K562 (cell line): ENCODE measurements around the gene TLCD5. TPM values are rescaled to one million over a fixed set of nuclear protein-coding genes. Genes with fewer than 3 reads are reported as not detected.

ENCODE experiments used
- DMBX1 ChIP-seq: fragments of 250-450 bp; sonication (Bioruptor Pico); IDR thresholded peaks from 2 replicates; pipeline ENCODE4 v1.8.0; 2022; ENCODE audit warnings: inconsistent platforms, mild to moderate bottlenecking, moderate library complexity, borderline replicate concordance
- FOXK2 ChIP-seq, 2 experiments: fragments of 450-650 bp; IDR thresholded peaks in 1 of 2; conservative IDR thresholded peaks in 1 of 2; 2 replicates each; pipeline ENCODE4 v1.6.1; 2016; ENCODE audit warnings: low read depth in 2 of 2, mild to moderate bottlenecking in 1 of 2
- GABPA ChIP-seq: fragments of 200-800 bp; sonication (Bioruptor generic); conservative IDR thresholded peaks from 2 replicates; pipeline ENCODE4 v1.6.1; 2016; ENCODE audit warnings: low read depth, missing genetic modification characterization, missing compliant biosample characterization
- HDAC6 ChIP-seq: IDR thresholded peaks from 2 replicates; pipeline ENCODE4 v1.6.1; 2012; ENCODE audit warnings: low read depth, mild to moderate bottlenecking, control low read depth, inconsistent platforms, low read length, moderate library complexity
- HLTF ChIP-seq: fragments of 450-650 bp; IDR thresholded peaks from 2 replicates; pipeline ENCODE4 v1.6.1; 2016
- HNRNPLL ChIP-seq: fragments of 200-400 bp; formaldehyde crosslinking; IDR thresholded peaks from 2 replicates; pipeline ENCODE4 v1.6.1; 2017; ENCODE audit warnings: low read length, low read depth, mild to moderate bottlenecking; ENCODE audit not compliant: poor library complexity, severe bottlenecking
- JUN ChIP-seq, 2 experiments: sonication (generic) in 1 of 2; formaldehyde crosslinking in 1 of 2; IDR thresholded peaks; 2 replicates each; pipeline versions ENCODE4 v1.6.1 to v1.8.0; 2012 to 2022; ENCODE audit warnings: borderline replicate concordance in 2 of 2, mild to moderate bottlenecking in 2 of 2, improper control_type of control experiment in 1 of 2, low read depth in 1 of 2, low read length in 1 of 2, missing genetic modification reagents in 1 of 2
- MBD2 ChIP-seq: sonication (generic); IDR thresholded peaks from 2 replicates; pipeline ENCODE4 v1.6.1; 2016; ENCODE audit warnings: low read depth, borderline replicate concordance
- SIN3B ChIP-seq: fragments of 450-650 bp; IDR thresholded peaks from 2 replicates; pipeline ENCODE4 v1.6.1; 2017; ENCODE audit warnings: low read depth, mild to moderate bottlenecking, moderate library complexity
- STAT5A ChIP-seq: IDR thresholded peaks from 2 replicates; pipeline ENCODE4 v1.6.1; 2012; ENCODE audit warnings: low read length, inconsistent platforms, borderline replicate concordance
- TEAD4 ChIP-seq, 2 experiments: sonication (generic) in 1 of 2; formaldehyde crosslinking in 1 of 2; IDR thresholded peaks; 2 replicates each; pipeline versions ENCODE4 v1.6.1 to v1.8.0; 2012 to 2022; ENCODE audit warnings: borderline replicate concordance in 1 of 2, inconsistent platforms in 1 of 2, low read length in 1 of 2, mild to moderate bottlenecking in 1 of 2, missing genetic modification reagents in 1 of 2
- polyA plus RNA-seq, 8 experiments: library from polyadenylated mRNA; depleted of rRNA in 4 of 8; stranded (reverse) in 5 of 8; unstranded in 3 of 8; fragments of >200 nt; fragmentation: Nextera tagmentation in 2 of 8; fragmentation: Illumina TruSeq in 1 of 8; extraction: Ambion mirVana in 2 of 8; extraction: Trizol in 1 of 8; gene quantifications; 2 replicates each; pipeline versions ENCODE4 v1.2.1 to v1.2.3, GENCODE V29; 2011 to 2014; ENCODE audit warnings: inconsistent platforms in 1 of 8, missing spikeins in 1 of 8
- total RNA-seq, 7 experiments: library from RNA; depleted of rRNA in 6 of 7; stranded (reverse); fragments of >200 nt in 6 of 7; fragmentation: Illumina TruSeq in 2 of 7; extraction: Trizol in 2 of 7; gene quantifications; 2 replicates each; pipeline versions ENCODE4 v1.2.1 to v1.2.3, GENCODE V29; 2011 to 2021; ENCODE audit warnings: low replicate concordance in 1 of 7
- TF ChIP-seq, protein P1 (sequence below): sonication (generic); formaldehyde crosslinking; IDR thresholded peaks from 2 replicates; pipeline ENCODE4 v1.8.0; 2022; ENCODE audit warnings: mild to moderate bottlenecking, missing genetic modification reagents, borderline replicate concordance
- TF ChIP-seq, protein P2 (sequence below): fragments of 450-650 bp; IDR thresholded peaks from 2 replicates; pipeline ENCODE4 v1.7.1; 2018; ENCODE audit warnings: mild to moderate bottlenecking, low read depth; ENCODE audit not compliant: partially characterized antibody
- TF ChIP-seq, protein P3 (sequence below), 2 experiments: fragments of 450-650 bp; IDR thresholded peaks; 2 replicates each; pipeline ENCODE4 v1.6.1; 2016
- TF ChIP-seq, protein P4 (sequence below): sonication (generic); formaldehyde crosslinking; IDR thresholded peaks from 2 replicates; pipeline ENCODE4 v1.8.0; 2022; ENCODE audit warnings: missing genetic modification reagents, mild to moderate bottlenecking, moderate library complexity, borderline replicate concordance
- TF ChIP-seq, protein P5 (sequence below): sonication (generic); formaldehyde crosslinking; IDR thresholded peaks from 2 replicates; pipeline ENCODE4 v1.8.1; 2023; ENCODE audit warnings: mild to moderate bottlenecking, missing genetic modification reagents

The TLCD5 gene
- total and polyA plus RNA-seq, 9 of the 15 experiments (the other 6 are each of a cell fraction or from before 2014, with no cell fraction given), result 0.94 to 5.1 (median 1.6) TPM

DNA sequence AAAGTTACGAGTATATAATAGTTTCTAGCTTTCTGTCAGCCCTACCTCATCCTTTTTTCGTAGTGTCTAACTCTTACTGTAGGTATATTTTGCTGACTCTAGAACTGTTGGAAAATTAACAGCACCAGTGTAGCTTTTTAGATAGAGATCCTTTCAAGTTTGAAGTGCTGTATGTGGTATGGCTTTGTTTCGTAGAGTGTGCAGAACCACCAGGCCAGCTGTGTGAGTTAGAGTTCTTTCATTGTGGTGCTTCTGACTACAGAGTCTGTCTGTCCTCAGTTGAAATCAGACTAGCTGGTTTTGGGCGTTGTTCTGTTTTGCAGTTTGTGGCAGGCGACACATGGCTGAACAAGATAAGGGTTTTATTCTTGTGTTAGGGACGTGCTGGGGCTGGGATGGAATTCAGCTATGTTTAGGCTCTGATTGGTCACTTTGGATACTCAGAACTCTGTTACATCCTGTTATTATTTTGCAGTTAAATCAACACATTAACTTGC lies 14.3 kb downstream of the TLCD5 start (continued):
- TF ChIP-seq DMBX1 (CRISPR knock-in tag) (0 out of 2 replicates have a peak, but pooled peaks have one; percentile 26), FOXK2 (conservative IDR thresholded peaks at IDR 0.05 in 1 of 2, IDR thresholded peaks at IDR 0.05 in 1 of 2; ENCODE audit: low read depth in 2 of 2) (peak; percentile 61 to 73; a peak in 1 of 4 replicates), HNRNPLL (no peak), MBD2 (peak; percentile 63), JUN (IDR thresholded peaks at IDR 0.05; ENCODE audit: borderline replicate concordance, low read depth, low read length) (peak; percentile 46; the same call in 1 of the 2 replicates), JUN (CRISPR knock-in tag; IDR thresholded peaks at IDR 0.05; ENCODE audit: borderline replicate concordance) (no peak), STAT5A (peak; percentile 90), GABPA (peak; percentile 43; the same call in 1 of the 2 replicates), SIN3B (0 out of 2 replicates have a peak, but pooled peaks have one; percentile 17), TEAD4 (IDR thresholded peaks at IDR 0.05; ENCODE audit: low read length) (peak; percentile 96), TEAD4 (CRISPR knock-in tag; IDR thresholded peaks at IDR 0.05; ENCODE audit: borderline replicate concordance) (no peak), HLTF (no peak), HDAC6 (no peak)
- TF ChIP-seq, protein P1, sequence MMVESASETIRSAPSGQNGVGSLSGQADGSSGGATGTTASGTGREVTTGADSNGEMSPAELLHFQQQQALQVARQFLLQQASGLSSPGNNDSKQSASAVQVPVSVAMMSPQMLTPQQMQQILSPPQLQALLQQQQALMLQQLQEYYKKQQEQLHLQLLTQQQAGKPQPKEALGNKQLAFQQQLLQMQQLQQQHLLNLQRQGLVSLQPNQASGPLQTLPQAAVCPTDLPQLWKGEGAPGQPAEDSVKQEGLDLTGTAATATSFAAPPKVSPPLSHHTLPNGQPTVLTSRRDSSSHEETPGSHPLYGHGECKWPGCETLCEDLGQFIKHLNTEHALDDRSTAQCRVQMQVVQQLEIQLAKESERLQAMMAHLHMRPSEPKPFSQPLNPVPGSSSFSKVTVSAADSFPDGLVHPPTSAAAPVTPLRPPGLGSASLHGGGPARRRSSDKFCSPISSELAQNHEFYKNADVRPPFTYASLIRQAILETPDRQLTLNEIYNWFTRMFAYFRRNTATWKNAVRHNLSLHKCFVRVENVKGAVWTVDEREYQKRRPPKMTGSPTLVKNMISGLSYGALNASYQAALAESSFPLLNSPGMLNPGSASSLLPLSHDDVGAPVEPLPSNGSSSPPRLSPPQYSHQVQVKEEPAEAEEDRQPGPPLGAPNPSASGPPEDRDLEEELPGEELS (CRISPR knock-in tag), result no peak
- TF ChIP-seq, protein P2, sequence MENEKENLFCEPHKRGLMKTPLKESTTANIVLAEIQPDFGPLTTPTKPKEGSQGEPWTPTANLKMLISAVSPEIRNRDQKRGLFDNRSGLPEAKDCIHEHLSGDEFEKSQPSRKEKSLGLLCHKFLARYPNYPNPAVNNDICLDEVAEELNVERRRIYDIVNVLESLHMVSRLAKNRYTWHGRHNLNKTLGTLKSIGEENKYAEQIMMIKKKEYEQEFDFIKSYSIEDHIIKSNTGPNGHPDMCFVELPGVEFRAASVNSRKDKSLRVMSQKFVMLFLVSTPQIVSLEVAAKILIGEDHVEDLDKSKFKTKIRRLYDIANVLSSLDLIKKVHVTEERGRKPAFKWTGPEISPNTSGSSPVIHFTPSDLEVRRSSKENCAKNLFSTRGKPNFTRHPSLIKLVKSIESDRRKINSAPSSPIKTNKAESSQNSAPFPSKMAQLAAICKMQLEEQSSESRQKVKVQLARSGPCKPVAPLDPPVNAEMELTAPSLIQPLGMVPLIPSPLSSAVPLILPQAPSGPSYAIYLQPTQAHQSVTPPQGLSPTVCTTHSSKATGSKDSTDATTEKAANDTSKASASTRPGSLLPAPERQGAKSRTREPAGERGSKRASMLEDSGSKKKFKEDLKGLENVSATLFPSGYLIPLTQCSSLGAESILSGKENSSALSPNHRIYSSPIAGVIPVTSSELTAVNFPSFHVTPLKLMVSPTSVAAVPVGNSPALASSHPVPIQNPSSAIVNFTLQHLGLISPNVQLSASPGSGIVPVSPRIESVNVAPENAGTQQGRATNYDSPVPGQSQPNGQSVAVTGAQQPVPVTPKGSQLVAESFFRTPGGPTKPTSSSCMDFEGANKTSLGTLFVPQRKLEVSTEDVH, result peak; percentile 56
- TF ChIP-seq, protein P3, sequence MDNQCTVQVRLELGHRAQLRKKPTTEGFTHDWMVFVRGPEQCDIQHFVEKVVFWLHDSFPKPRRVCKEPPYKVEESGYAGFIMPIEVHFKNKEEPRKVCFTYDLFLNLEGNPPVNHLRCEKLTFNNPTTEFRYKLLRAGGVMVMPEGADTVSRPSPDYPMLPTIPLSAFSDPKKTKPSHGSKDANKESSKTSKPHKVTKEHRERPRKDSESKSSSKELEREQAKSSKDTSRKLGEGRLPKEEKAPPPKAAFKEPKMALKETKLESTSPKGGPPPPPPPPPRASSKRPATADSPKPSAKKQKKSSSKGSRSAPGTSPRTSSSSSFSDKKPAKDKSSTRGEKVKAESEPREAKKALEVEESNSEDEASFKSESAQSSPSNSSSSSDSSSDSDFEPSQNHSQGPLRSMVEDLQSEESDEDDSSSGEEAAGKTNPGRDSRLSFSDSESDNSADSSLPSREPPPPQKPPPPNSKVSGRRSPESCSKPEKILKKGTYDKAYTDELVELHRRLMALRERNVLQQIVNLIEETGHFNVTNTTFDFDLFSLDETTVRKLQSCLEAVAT (IDR thresholded peaks at IDR 0.05), result peak; percentile 47 to 91; a peak in 3 of 4 replicates
- TF ChIP-seq, protein P4, sequence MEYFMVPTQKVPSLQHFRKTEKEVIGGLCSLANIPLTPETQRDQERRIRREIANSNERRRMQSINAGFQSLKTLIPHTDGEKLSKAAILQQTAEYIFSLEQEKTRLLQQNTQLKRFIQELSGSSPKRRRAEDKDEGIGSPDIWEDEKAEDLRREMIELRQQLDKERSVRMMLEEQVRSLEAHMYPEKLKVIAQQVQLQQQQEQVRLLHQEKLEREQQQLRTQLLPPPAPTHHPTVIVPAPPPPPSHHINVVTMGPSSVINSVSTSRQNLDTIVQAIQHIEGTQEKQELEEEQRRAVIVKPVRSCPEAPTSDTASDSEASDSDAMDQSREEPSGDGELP (CRISPR knock-in tag), result peak; percentile 56
- TF ChIP-seq, protein P5, sequence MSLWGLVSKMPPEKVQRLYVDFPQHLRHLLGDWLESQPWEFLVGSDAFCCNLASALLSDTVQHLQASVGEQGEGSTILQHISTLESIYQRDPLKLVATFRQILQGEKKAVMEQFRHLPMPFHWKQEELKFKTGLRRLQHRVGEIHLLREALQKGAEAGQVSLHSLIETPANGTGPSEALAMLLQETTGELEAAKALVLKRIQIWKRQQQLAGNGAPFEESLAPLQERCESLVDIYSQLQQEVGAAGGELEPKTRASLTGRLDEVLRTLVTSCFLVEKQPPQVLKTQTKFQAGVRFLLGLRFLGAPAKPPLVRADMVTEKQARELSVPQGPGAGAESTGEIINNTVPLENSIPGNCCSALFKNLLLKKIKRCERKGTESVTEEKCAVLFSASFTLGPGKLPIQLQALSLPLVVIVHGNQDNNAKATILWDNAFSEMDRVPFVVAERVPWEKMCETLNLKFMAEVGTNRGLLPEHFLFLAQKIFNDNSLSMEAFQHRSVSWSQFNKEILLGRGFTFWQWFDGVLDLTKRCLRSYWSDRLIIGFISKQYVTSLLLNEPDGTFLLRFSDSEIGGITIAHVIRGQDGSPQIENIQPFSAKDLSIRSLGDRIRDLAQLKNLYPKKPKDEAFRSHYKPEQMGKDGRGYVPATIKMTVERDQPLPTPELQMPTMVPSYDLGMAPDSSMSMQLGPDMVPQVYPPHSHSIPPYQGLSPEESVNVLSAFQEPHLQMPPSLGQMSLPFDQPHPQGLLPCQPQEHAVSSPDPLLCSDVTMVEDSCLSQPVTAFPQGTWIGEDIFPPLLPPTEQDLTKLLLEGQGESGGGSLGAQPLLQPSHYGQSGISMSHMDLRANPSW (CRISPR knock-in tag), result no peak
